Upper lobe of left lung (tissue), 4 donors: ENCODE data around the gene SKIL.

Source experiments
- EP300 ChIP-seq, 4 donors: sonication (generic); formaldehyde crosslinking; IDR thresholded peaks; one replicate each; pipeline ENCODE4 v1.5.1; 2017; ENCODE audit warnings: antibody characterized with exemption in 4 of 4, control low read depth in 2 of 4
- POLR2A ChIP-seq, 4 donors: fragments of 450-650 bp; IDR thresholded peaks; one replicate each; pipeline ENCODE4 v1.5.1; 2016 to 2017; ENCODE audit warnings: antibody characterized with exemption in 4 of 4, mild to moderate bottlenecking in 2 of 4
- POLR2AphosphoS5 ChIP-seq, 2 donors: sonication (generic); formaldehyde crosslinking; IDR thresholded peaks; one replicate each; pipeline ENCODE4 v1.5.1; 2017; ENCODE audit warnings: antibody characterized with exemption in 2 of 2
- TF ChIP-seq, protein P1 (sequence below), 6 experiments: fragments of 450-650 bp in 4 of 6; fragments of 200-600 bp in 2 of 6; sonication (generic) in 2 of 6; IDR thresholded peaks; one replicate each; pipeline ENCODE4 v1.5.1; 2016 to 2019; ENCODE audit warnings: antibody characterized with exemption in 6 of 6

DNA sequence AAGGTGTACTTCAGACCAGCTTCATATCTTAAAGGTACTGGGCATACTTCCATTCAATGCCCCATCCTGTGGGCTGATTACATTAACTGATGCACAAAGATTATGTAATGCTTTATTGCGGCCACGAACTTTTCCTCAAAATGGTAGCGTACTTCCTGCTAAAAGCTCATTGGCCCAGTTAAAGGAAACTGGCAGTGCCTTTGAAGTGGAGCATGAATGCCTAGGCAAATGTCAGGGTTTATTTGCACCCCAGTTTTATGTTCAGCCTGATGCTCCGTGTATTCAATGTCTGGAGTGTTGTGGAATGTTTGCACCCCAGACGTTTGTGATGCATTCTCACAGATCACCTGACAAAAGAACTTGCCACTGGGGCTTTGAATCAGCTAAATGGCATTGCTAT lies 3.4 kb downstream of the SKIL start:
- TF ChIP-seq, protein P1, sequence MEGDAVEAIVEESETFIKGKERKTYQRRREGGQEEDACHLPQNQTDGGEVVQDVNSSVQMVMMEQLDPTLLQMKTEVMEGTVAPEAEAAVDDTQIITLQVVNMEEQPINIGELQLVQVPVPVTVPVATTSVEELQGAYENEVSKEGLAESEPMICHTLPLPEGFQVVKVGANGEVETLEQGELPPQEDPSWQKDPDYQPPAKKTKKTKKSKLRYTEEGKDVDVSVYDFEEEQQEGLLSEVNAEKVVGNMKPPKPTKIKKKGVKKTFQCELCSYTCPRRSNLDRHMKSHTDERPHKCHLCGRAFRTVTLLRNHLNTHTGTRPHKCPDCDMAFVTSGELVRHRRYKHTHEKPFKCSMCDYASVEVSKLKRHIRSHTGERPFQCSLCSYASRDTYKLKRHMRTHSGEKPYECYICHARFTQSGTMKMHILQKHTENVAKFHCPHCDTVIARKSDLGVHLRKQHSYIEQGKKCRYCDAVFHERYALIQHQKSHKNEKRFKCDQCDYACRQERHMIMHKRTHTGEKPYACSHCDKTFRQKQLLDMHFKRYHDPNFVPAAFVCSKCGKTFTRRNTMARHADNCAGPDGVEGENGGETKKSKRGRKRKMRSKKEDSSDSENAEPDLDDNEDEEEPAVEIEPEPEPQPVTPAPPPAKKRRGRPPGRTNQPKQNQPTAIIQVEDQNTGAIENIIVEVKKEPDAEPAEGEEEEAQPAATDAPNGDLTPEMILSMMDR (IDR thresholded peaks at IDR 0.05): no peak
- TF ChIP-seq POLR2A (IDR thresholded peaks at IDR 0.05) (no peak), POLR2AphosphoS5 (IDR thresholded peaks at IDR 0.05) (no peak), EP300 (IDR thresholded peaks at IDR 0.05) (no peak)
